ENCODE results near the gene NMRAL1. TPM values are rescaled to one million over a fixed set of nuclear protein-coding genes. Genes with fewer than 3 reads are reported as not detected.

NMRAL1 gene
- total RNA-seq, 1 donor from 2014 or later, result 24.1 TPM

- DNase-seq, result no peak
Measured at GRCh38 chr16:4426021-4426684, 48.3 kb downstream of the NMRAL1 start.

- DNase-seq, result peak; percentile 94
Measured at GRCh38 chr16:4425378-4426020, 48.9 kb downstream of the NMRAL1 start, which contains the start of gene DNAJA3. Gene DNAJA3, plus strand, starts transcription at chr16:4425868. Its CDS starts 14 bp downstream, at chr16:4425882.

GRCh38 chr16:4420505-4421105 lies 53.8 kb downstream of the NMRAL1 start:
- DNase-seq, result no peak

DNA sequence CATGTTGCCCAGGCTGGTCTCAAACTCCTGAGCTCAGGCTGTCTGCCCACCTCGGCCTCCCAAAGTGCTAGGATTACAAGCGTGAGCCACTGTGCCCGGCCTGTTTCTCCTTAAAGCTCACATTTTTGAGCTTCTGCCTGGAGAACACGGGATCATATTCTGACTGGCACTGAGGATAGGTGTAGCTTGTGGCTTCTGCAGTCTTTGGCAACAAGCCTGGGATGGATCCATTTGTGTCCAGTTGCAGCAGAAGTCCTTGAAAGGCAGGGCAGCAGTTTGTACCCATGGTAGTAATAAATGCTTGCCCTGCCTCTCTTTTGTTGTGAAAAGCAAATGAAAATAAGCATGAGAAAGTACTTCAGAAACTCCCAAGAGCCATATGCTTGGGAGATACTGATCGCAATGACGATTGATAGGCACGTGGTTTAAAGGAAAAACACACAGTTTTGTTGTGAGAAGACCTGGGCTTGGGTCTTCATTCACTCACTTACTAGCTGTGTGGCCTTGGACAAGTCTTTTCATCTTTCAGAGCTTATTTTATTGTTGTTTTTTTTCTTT lies 54.9 kb downstream of the NMRAL1 start:
- DNase-seq, result no peak

DNA sequence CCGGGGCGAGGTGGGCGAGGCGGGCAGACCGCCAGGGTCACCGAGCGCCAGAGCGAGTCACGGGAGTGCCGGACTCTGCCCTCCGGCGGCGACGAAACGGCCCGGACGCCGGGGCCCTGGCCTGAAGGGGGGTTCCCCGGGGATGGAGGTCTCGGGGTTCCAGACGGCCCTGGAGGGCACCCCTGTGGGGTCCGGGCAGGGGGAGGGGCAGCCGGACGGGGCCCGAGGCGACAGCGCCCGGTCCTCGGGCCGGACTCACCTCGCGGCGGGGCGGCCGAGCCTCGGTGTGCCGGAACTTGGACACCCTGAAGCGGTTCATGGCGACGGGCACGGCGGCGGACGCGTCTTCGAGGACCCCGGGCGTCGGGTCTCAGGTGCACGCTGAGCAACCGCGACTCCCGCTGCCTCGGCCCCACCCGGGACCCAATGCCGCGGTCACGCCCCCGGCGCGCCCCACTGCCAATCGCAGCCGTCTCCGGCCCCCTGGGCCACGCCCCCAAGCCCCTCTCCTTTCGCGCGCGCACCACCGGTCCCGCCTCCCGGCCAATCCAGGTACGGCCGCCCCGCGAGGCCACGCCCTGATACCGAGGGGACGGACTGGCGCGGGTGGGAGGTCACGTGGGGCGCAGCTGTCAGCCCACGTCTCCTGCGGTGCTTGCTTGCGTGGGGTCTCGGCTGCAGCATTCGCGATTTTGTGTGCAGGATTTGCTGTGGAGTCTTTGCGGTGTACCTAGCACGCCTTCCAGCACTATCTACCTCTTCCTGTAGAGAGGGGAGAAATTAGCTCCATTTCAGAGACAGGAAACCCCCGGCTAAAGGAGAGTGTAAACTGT lies 58.0 kb downstream of the NMRAL1 start, which contains the start of gene CORO7:
TSS of gene CORO7 (minus strand) at position 397 of the 833 bp plus-strand sequence. CDS start at position 319, 78 bp downstream.
- peak; percentile 70 for DNase-seq

GRCh38 chr16:4415538-4416199 lies 58.8 kb downstream of the NMRAL1 start:
- no peak for DNase-seq

DNA sequence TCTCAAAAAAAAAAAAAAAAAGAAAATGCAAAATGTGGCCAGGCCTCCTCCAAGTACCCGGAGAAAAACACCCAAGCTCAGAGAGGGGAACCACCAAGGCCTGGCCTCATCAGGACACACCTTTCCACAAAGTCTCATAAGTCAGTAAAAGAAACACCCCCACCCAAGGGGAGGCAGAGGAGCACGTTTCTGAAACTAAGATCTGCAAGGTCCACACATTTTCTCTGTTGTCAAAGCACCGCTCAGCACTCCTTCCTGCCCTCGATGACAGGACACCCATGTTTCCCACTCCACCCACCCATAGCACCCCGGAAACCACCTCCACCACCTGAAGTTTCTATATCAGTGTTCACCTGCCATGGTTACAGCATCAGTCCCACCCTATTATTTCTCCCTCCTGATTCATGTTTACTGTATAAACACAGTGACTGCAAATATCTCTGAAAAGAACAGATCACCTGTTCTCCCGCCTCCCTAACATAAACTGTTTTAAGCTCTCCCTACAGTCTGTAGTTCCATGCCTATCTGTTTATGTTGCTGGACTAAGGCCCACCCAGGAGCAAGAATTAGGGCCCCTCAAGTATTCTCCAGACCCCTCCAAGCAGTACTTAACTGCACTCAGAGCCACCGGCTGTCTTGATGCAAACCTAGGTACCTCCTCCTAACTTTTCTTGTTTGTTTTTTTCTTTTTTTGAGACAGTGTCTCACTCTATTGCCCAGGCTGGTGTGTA lies 60.1 kb downstream of the NMRAL1 start:
- no peak for DNase-seq

GRCh38 chr16:4412854-4413253 lies 61.6 kb downstream of the NMRAL1 start:
- no peak for DNase-seq

GRCh38 chr16:4412159-4412558 lies 62.3 kb downstream of the NMRAL1 start:
- DNase-seq, result no peak

Small RNA genes within 50 kb of the gene (small RNA-seq; reads per million reads assigned to genes)
- not detected for gene AC012676.2 (ENCODE audit: low replicate concordance)

Other genes with a start within 250 kb of the NMRAL1 start
- gene SRL, start 232.5 kb downstream of the NMRAL1 start, total RNA-seq, result 27.8 TPM
- gene TFAP4, start 201.6 kb downstream of the NMRAL1 start, total RNA-seq, result 9.3 TPM
- 4.4 TPM for gene GLIS2, start 158.6 kb downstream of the NMRAL1 start, total RNA-seq
- gene PAM16, start 123.3 kb downstream of the NMRAL1 start, total RNA-seq, result 16.5 TPM
- 20.6 TPM for gene VASN, start 102.8 kb downstream of the NMRAL1 start, total RNA-seq
- 10.9 TPM for gene CORO7, start 58.0 kb downstream of the NMRAL1 start, total RNA-seq
- 31.3 TPM for gene DNAJA3, start 48.8 kb downstream of the NMRAL1 start, total RNA-seq
- 28.8 TPM for gene HMOX2, start 1.8 kb upstream of the NMRAL1 start, total RNA-seq
- 6.6 TPM for gene CDIP1, start 64.1 kb upstream of the NMRAL1 start, total RNA-seq
- gene C16orf96, start 81.7 kb upstream of the NMRAL1 start, total RNA-seq, result 0.30 TPM
- gene UBALD1, start 140.3 kb upstream of the NMRAL1 start, total RNA-seq, result 4.7 TPM
- 21.6 TPM for gene MGRN1, start 150.2 kb upstream of the NMRAL1 start, total RNA-seq
- gene NUDT16L1, start 218.9 kb upstream of the NMRAL1 start, total RNA-seq, result 19.9 TPM

All from skin of body (tissue), 3 donors.